Transverse colon (tissue), 4 donors: ENCODE measurements around the gene PTS. TPM values are rescaled to one million over a fixed set of nuclear protein-coding genes. Genes with fewer than 3 reads are reported as not detected.
A peak's percentile ranks its signal among the peaks of the same experiment; 100 is the strongest.

Experiments
- DNase-seq: peaks from one replicate; pipeline ENCODE4 v3.0.0-alpha.2; 2019
- H3K27ac ChIP-seq, 4 donors: fragments of 200-600 bp; sonication (generic); 2 replicates each; pipeline ENCODE4 v1.5.1; 2016 to 2018; ENCODE audit warnings: inconsistent platforms in 4 of 4
- H3K27me3 ChIP-seq: fragments of 200-600 bp; sonication (generic); 2 replicates; pipeline ENCODE4 v1.5.1; 2017; ENCODE audit warnings: inconsistent platforms
- H3K36me3 ChIP-seq, 4 donors: fragments of 200-600 bp; sonication (generic); 2 replicates each; pipeline ENCODE4 v1.5.1; 2017 to 2019; ENCODE audit warnings: inconsistent platforms in 4 of 4
- H3K4me1 ChIP-seq, 4 donors: fragments of 200-600 bp; sonication (generic); 2 replicates each; pipeline ENCODE4 v1.5.1; 2017 to 2020; ENCODE audit warnings: inconsistent platforms in 4 of 4
- H3K4me3 ChIP-seq, 4 donors: fragments of 200-600 bp; sonication (generic); 1 replicate in 1 of 4; 2 replicates in 3 of 4; pipeline versions ENCODE4 v1.5.1 to v1.6.1; 2017 to 2019; ENCODE audit warnings: inconsistent platforms in 4 of 4
- H3K9me3 ChIP-seq, 2 donors: fragments of 200-600 bp; sonication (generic); 2 replicates each; pipeline ENCODE4 v1.5.1; 2017 to 2019; ENCODE audit warnings: inconsistent platforms in 2 of 2
- EP300 ChIP-seq: sonication (generic); formaldehyde crosslinking; IDR thresholded peaks from one replicate; pipeline ENCODE4 v1.6.1; 2017; ENCODE audit warnings: antibody characterized with exemption, low read depth
- POLR2A ChIP-seq: fragments of 450-650 bp; IDR thresholded peaks from one replicate; pipeline ENCODE4 v1.6.1; 2016; ENCODE audit warnings: antibody characterized with exemption, mild to moderate bottlenecking, moderate library complexity
- POLR2AphosphoS5 ChIP-seq, 3 donors: sonication (generic); formaldehyde crosslinking; IDR thresholded peaks; one replicate each; pipeline ENCODE4 v1.6.1; 2016; ENCODE audit warnings: antibody characterized with exemption in 3 of 3
- WGBS, 2 donors: methylation state at CpG; one replicate each; pipeline ENCODE4 v1.1.5; 2018; ENCODE audit warnings: low coverage in 1 of 2; 5-methylcytosine and 5-hydroxymethylcytosine counted together
- in situ Hi-C, 4 donors: fragments of 200-750 bp; cut with MboI; loops; one replicate each; pipeline versions ENCODE4 v1.15.0 to v1.15.1; 2017; ENCODE audit warnings: low sequenced_read_pairs in 3 of 4, low pct_ligation_motif_present in 1 of 4, low pct_unique_long_range_greater_than_20kb in 1 of 4
- intact Hi-C: fragments of 100-400 bp; cut with DNase I; formaldehyde crosslinking; loops from one replicate; pipeline ENCODE4 v1.15.1; 2023; ENCODE audit warnings: low total_unique reads
- total RNA-seq, 4 donors: library from RNA; depleted of rRNA; stranded (reverse); fragments of >200 nt; gene quantifications; one replicate each; pipeline ENCODE4 v1.1.0, GENCODE V29; 2016
- TF ChIP-seq, protein P1 (sequence below), 5 experiments: fragments of 200-600 bp in 3 of 5; fragments of 450-650 bp in 2 of 5; sonication (generic) in 3 of 5; IDR thresholded peaks; 1 replicate in 2 of 5; 2 replicates in 3 of 5; pipeline ENCODE4 v1.5.1; 2016 to 2017; ENCODE audit warnings: antibody characterized with exemption in 5 of 5, inconsistent platforms in 3 of 5, mild to moderate bottlenecking in 2 of 5, moderate library complexity in 1 of 5

Gene PTS
- total RNA-seq, 4 donors from 2014 or later: 9.7 to 29.1 (median 18.7) TPM

DNA sequence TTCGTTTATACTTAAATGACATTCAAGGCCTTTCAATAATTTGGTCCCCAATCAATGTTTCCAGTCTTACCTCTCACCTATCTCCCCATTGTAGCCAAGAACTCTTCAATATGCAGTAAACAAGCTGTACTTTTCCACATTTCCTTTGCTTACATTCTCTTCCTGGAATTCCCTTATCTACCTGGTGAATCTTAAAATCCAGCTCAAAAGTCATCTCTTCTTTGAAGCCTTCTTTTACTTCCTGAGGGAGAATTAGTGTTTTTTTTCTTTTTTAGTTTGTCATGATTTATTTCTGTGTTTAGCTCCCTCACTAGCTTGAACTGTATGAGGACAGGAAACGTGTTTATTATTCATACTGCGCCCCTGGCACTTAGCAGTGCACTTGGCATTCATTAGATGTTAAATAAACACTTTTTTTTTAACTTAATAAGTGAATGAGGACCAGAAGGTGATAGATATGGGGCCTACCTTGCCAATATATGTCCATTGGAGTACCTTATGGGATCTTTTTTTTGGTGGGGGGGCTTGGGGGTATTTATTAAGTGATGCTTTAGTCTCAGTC lies 4.9 kb upstream of the PTS start:
- DNase-seq: no peak
- TF ChIP-seq POLR2A: no peak
- no peak for TF ChIP-seq EP300
- TF ChIP-seq, protein P1, sequence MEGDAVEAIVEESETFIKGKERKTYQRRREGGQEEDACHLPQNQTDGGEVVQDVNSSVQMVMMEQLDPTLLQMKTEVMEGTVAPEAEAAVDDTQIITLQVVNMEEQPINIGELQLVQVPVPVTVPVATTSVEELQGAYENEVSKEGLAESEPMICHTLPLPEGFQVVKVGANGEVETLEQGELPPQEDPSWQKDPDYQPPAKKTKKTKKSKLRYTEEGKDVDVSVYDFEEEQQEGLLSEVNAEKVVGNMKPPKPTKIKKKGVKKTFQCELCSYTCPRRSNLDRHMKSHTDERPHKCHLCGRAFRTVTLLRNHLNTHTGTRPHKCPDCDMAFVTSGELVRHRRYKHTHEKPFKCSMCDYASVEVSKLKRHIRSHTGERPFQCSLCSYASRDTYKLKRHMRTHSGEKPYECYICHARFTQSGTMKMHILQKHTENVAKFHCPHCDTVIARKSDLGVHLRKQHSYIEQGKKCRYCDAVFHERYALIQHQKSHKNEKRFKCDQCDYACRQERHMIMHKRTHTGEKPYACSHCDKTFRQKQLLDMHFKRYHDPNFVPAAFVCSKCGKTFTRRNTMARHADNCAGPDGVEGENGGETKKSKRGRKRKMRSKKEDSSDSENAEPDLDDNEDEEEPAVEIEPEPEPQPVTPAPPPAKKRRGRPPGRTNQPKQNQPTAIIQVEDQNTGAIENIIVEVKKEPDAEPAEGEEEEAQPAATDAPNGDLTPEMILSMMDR (IDR thresholded peaks at IDR 0.05): no peak
- TF ChIP-seq POLR2AphosphoS5 (IDR thresholded peaks at IDR 0.05): no peak
- H3K4me3 ChIP-seq: no peak overlapping the region
- no peaks in the 10 kb centered on the region for H3K27me3 ChIP-seq
- WGBS, 2 donors: 50 to 80% methylated on average over 1 to 3 of the region's 3 CpGs
- H3K9me3 ChIP-seq: no peaks in the 10 kb centered on the region
- in situ Hi-C loops (loop anchor here (5.0 to 25.0 kb wide), 4 partner anchors 51 to 1066 kb away; no protein-coding TSS in a partner anchor), intact Hi-C loops (no loop called here)
- peak overlapping the region; percentile 7 to 44 (median 24) for H3K27ac ChIP-seq
- H3K4me1 ChIP-seq: peaks cover 0 to 17% (median 5%) of the 10 kb centered on the region in 4 donors
- no peaks in the 10 kb centered on the region for H3K36me3 ChIP-seq

DNA sequence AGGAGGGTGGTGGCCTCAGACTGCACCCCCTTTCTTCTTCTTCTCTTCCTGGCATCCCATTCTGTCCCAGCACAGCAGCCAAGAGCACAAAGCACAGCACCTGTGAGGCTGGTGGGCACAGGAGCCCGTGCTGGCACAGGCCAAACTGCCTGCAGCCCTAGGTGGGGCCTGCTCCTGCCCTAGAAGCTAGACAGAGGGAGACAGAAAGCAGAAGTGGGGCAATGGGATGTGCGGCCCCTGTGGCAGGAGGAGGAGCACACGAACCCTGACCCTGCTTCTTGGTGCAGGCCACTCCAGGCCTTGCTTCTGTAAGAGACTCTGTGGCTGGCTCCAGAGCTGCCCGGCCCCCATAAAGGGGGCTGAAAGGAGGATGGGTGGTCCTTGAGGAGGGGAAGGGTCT lies 3.9 kb upstream of the PTS start:
- 66% methylated on average over 4 of the region's 4 CpGs; no CpG with 5 or more reads in 1 of the 2 donors for WGBS, 2 donors
- in situ Hi-C loops (loop anchor here (5.0 to 25.0 kb wide), 4 partner anchors 50 to 1065 kb away; no protein-coding TSS in a partner anchor), intact Hi-C loops (no loop called here)

DNA sequence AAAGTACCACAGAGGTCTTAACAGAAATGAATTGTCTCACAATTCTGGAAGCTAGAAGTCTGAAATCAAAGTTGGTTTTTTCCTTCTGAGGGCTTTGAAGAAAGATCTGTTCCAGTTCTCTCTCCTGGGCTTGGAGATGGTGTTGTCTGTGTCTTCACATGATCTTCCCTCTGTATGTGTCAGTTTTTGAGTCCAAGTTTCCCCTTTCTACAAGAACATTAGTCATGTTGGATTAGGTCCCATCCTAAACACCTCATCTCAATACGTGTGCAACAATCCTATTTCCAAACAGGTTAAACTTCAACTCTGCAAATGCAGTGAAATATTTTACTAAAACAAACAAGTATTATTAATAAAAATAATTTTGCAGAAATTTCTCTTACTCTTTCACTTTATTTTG lies 3.1 kb upstream of the PTS start:
- Histone ChIP-seq H3K27ac (no peak overlapping the region), H3K9me3 (no peaks in the 10 kb centered on the region), H3K4me1 (peaks cover 6 to 27% (median 13%) of the 10 kb centered on the region in 4 donors), H3K36me3 (no peaks in the 10 kb centered on the region), H3K4me3 (no peak overlapping the region), H3K27me3 (no peaks in the 10 kb centered on the region)
- intact Hi-C loops (no loop called here), in situ Hi-C loops (loop anchor here (5.0 to 25.0 kb wide), 4 partner anchors 49 to 1064 kb away; no protein-coding TSS in a partner anchor)
- no peak for DNase-seq
- WGBS, 2 donors: 33 to 57% methylated on average over 1 of the region's 1 CpG
- TF ChIP-seq POLR2A: no peak

More for the DNA sequence above, 3.9 kb upstream of the PTS start:
- H3K27ac ChIP-seq: no peak overlapping the region
- peaks cover 2 to 21% (median 8%) of the 10 kb centered on the region in 4 donors for H3K4me1 ChIP-seq
- no peak overlapping the region for H3K4me3 ChIP-seq
- no peaks in the 10 kb centered on the region for H3K27me3 ChIP-seq
- H3K9me3 ChIP-seq: no peaks in the 10 kb centered on the region
- DNase-seq: no peak
- TF ChIP-seq POLR2A: no peak
- TF ChIP-seq, protein P1 (IDR thresholded peaks at IDR 0.05): no peak
- TF ChIP-seq EP300: no peak
- TF ChIP-seq POLR2AphosphoS5 (IDR thresholded peaks at IDR 0.05): no peak
- H3K36me3 ChIP-seq: no peaks in the 10 kb centered on the region

DNA sequence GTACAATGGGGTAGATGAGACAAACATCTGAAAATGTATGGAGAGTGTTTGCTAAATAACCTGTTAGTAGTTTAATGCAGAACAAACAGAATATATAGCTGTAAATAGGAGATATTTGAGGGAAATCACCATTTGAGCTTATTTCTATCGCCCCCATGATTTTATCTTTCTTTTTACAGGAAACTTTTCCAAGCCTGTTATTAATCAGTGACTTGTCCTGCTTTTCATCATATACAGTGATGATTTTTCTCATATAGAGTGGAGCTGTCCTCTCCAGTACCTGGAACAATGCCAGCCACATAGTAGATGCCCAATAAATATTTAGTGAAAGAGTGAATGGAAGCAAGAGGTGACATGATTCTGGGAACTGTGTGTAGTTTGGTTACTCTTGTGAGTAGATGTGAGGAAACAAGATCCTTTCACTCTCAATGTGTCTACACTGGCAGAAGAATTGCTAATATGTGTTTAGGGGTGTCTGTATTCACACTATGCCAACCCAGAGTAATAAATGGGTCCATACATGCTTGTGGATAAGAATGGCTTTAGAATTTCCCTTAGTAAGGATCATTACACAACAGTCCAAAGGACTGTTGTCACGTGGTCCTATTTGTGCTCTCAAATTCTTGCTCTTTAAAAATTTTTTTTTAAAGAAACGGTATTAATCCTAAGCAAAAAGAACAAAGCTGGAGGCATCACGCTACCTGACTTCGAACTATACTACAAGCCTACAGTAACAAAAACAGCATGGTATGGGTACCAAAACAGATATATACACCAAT lies 2.3 kb upstream of the PTS start:
- Histone ChIP-seq H3K27ac (no peak overlapping the region), H3K4me1 (peaks cover 6 to 27% (median 13%) of the 10 kb centered on the region in 4 donors), H3K4me3 (no peak overlapping the region), H3K9me3 (no peaks in the 10 kb centered on the region), H3K36me3 (no peaks in the 10 kb centered on the region), H3K27me3 (no peaks in the 10 kb centered on the region)
- no peak for DNase-seq
- no peak for TF ChIP-seq POLR2AphosphoS5 (IDR thresholded peaks at IDR 0.05)
- TF ChIP-seq, protein P1 (IDR thresholded peaks at IDR 0.05): no peak
- no peak for TF ChIP-seq POLR2A
- no peak for TF ChIP-seq EP300
- WGBS, 2 donors: 83 to 91% methylated on average over 5 of the region's 5 CpGs
- in situ Hi-C loops: loop anchor here (5.0 to 25.0 kb wide), 4 partner anchors 48 to 1063 kb away; no protein-coding TSS in a partner anchor
- intact Hi-C loops: no loop called here
